Thyroid gland (tissue), 4 donors: ENCODE data around the gene SESN1. TPM values are rescaled to one million over a fixed set of nuclear protein-coding genes. Genes with fewer than 3 reads are reported as not detected.

Experiments used
- DNase-seq, 2 donors: peaks; one replicate each; pipeline ENCODE4 v3.0.0-alpha.2; 2019
- H3K27ac ChIP-seq, 3 donors: fragments of 200-600 bp; sonication (generic); 1 replicate in 2 of 3; 2 replicates in 1 of 3; pipeline ENCODE4 v1.5.1; 2016 to 2019; ENCODE audit warnings: mild to moderate bottlenecking in 1 of 3, moderate library complexity in 1 of 3
- H3K27me3 ChIP-seq: fragments of 200-600 bp; sonication (generic); one replicate; pipeline ENCODE4 v1.5.1; 2019
- H3K36me3 ChIP-seq, 2 donors: fragments of 200-600 bp; sonication (generic); one replicate each; pipeline ENCODE4 v1.5.1; 2016 to 2019
- H3K4me1 ChIP-seq, 2 donors: fragments of 200-600 bp; sonication (generic); one replicate each; pipeline ENCODE4 v1.5.1; 2017 to 2019
- H3K4me3 ChIP-seq, 3 donors: fragments of 200-600 bp; sonication (generic); replicated peaks in 1 of 3; 1 replicate in 2 of 3; 2 replicates in 1 of 3; pipeline ENCODE4 v1.5.1; 2016; ENCODE audit warnings: mild to moderate bottlenecking in 1 of 3
- H3K9me3 ChIP-seq: fragments of 200-600 bp; sonication (generic); one replicate; pipeline ENCODE4 v1.5.1; 2017
- POLR2A ChIP-seq, 2 donors: fragments of 450-650 bp; IDR thresholded peaks; one replicate each; pipeline ENCODE4 v1.6.1; 2017; ENCODE audit warnings: antibody characterized with exemption in 2 of 2, mild to moderate bottlenecking in 2 of 2, moderate library complexity in 1 of 2
- WGBS, 2 donors: methylation state at CpG; one replicate each; pipeline ENCODE4 v1.1.5; 2017; 5-methylcytosine and 5-hydroxymethylcytosine counted together
- intact Hi-C: fragments of 100-400 bp; cut with DNase I; formaldehyde crosslinking; loops from one replicate; pipeline ENCODE4 v1.15.1; 2023
- total RNA-seq, 4 donors: library from RNA; depleted of rRNA; stranded (reverse); fragments of >200 nt; gene quantifications; one replicate each; pipeline ENCODE4 v1.2.3, GENCODE V29; 2016
- TF ChIP-seq, protein P1 (sequence below), 6 experiments: fragments of 200-600 bp in 3 of 6; fragments of 450-650 bp in 3 of 6; sonication (generic) in 3 of 6; IDR thresholded peaks; one replicate each; pipeline ENCODE4 v1.5.1; 2016 to 2019; ENCODE audit warnings: antibody characterized with exemption in 6 of 6, mild to moderate bottlenecking in 2 of 6, inconsistent platforms in 1 of 6, moderate library complexity in 1 of 6

The SESN1 gene
- total RNA-seq, 4 donors from 2014 or later: 43.8 to 68.1 (median 58.1) TPM

DNA sequence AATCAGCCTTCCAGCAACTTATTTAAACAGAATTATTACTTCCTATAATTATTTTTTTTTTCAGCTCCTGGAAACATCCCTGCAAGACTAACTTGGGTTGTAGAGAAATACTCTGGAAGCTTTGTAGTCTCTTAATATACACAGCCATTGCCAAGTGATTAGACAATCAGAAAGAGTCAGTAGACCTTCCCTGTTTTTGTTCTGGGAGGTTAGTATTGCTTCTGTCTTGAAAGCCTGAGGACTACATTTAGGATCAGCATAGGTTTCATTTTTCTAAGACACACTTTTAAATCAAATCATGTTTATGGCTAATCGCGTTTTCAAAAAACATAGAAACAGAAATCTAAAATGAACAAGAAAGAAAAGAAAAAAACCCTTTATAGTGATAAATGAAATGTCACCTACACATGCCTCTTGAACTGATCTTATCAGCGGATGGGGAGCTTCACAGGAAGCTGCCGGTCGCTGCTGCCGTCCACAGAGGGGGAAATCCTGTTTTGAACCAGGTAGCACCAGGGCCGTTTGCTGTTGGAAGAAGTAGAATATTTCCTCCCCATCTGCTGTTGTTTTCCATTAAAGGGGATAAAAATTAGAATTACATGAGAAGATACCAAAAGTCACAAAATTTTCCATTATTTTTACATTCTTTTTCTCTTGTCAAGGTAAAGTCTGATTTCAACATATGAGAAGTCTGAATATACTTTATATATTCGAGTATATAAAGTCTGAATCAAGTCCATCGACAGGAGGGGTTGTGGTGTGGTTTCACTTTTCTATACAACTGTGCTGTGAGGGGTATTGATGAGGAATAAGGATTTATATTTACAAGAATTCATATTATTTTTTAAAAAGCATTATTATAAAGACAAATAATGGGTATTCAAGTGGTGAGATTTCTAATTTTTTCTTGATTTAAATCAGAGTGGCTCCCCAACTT lies 151.8 kb downstream of the SESN1 start:
- Histone ChIP-seq H3K9me3 (no peaks in the 10 kb centered on the region), H3K36me3 (no peaks in the 10 kb centered on the region), H3K4me3 (no peak overlapping the region), H3K4me1 (peaks cover 44 to 51% of the 10 kb centered on the region in 2 donors), H3K27me3 (no peaks in the 10 kb centered on the region), H3K27ac (peak overlapping the region in 2 of 3 donors; percentile 17 to 99)
- intact Hi-C loops: no loop called here
- WGBS, 2 donors: 69 to 78% methylated on average over 9 of the region's 9 CpGs
- no peak for TF ChIP-seq POLR2A (IDR thresholded peaks at IDR 0.05)
- TF ChIP-seq, protein P1, sequence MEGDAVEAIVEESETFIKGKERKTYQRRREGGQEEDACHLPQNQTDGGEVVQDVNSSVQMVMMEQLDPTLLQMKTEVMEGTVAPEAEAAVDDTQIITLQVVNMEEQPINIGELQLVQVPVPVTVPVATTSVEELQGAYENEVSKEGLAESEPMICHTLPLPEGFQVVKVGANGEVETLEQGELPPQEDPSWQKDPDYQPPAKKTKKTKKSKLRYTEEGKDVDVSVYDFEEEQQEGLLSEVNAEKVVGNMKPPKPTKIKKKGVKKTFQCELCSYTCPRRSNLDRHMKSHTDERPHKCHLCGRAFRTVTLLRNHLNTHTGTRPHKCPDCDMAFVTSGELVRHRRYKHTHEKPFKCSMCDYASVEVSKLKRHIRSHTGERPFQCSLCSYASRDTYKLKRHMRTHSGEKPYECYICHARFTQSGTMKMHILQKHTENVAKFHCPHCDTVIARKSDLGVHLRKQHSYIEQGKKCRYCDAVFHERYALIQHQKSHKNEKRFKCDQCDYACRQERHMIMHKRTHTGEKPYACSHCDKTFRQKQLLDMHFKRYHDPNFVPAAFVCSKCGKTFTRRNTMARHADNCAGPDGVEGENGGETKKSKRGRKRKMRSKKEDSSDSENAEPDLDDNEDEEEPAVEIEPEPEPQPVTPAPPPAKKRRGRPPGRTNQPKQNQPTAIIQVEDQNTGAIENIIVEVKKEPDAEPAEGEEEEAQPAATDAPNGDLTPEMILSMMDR (IDR thresholded peaks at IDR 0.05): no peak
- DNase-seq: no peak

DNA sequence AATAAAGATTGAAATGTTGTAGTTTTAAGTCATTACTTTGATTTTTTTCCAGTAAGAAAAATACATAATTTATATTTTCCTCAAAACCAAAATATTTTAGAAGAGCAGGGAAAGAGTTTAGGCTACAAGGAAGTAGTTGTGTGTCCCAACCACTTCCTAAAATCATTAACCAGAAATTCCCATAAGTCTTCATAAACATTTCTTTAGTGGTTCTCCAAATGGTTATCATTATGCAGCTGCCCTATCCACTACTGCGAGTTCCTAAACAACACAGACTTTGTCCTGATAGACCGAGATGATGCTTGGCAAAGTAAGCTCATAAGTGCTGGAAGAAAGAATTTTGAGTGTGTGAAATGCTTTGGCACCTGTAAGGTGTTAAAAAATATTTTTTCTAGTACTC lies 152.8 kb downstream of the SESN1 start:
- no peak overlapping the region for H3K4me3 ChIP-seq
- TF ChIP-seq POLR2A (IDR thresholded peaks at IDR 0.05): no peak
- TF ChIP-seq, protein P1 (IDR thresholded peaks at IDR 0.05): no peak
- no peaks in the 10 kb centered on the region for H3K9me3 ChIP-seq
- H3K4me1 ChIP-seq: peaks cover 36 to 41% of the 10 kb centered on the region in 2 donors
- no peaks in the 10 kb centered on the region for H3K36me3 ChIP-seq
- WGBS, 2 donors: 69 to 84% methylated on average over 2 of the region's 2 CpGs
- DNase-seq: no peak
- no peaks in the 10 kb centered on the region for H3K27me3 ChIP-seq
- intact Hi-C loops: no loop called here
- H3K27ac ChIP-seq: no peak overlapping the region

DNA sequence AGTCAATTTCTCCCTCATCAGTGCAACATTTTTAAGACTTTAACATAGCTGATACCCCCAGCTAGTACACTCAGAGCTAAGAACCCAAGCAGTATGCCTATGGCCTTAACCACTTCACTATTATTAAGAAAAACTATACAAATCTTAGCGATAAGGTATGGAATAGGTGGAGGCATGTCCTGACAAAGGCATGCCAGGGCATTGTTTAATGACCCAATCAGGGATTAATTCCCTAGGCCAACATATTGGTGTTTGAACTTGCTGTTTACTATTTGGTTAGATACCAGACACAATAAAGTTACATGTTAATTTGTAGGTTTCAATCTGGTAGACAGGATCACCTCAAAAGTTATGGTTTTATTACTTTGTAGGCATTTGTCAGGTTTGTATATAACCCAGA lies 153.4 kb downstream of the SESN1 start:
- 96% methylated on average over 1 of the region's 1 CpG for WGBS, 2 donors
- no peak overlapping the region for H3K27ac ChIP-seq
- H3K4me1 ChIP-seq: peaks cover 30 to 35% of the 10 kb centered on the region in 2 donors
- intact Hi-C loops: no loop called here
- H3K9me3 ChIP-seq: no peaks in the 10 kb centered on the region
- no peaks in the 10 kb centered on the region for H3K36me3 ChIP-seq
- no peak for DNase-seq
- no peak for TF ChIP-seq POLR2A (IDR thresholded peaks at IDR 0.05)
- TF ChIP-seq, protein P1 (IDR thresholded peaks at IDR 0.05): no peak
- no peaks in the 10 kb centered on the region for H3K27me3 ChIP-seq
- H3K4me3 ChIP-seq: no peak overlapping the region

DNA sequence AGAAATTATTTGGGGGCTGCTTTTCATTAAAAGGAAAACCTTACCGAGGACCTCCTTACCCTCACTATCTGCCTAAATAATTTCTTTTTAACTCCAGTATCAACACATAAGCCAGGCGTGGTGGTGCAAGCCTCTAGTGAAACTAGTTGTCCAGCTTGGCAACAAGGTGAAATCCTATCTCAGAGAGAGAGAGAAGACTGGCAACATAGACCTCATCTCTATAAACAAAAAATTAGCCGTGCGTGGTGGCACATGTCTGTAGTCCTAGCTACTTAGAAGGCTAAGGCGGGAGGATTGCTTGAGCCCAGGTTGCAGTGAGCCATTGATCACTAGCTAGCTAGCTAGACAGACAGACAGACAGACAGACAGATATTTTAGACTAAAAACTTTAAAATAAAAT lies 153.9 kb downstream of the SESN1 start:
- H3K4me1 ChIP-seq: peaks cover 25 to 30% of the 10 kb centered on the region in 2 donors
- DNase-seq: no peak
- H3K27ac ChIP-seq: no peak overlapping the region
- no peaks in the 10 kb centered on the region for H3K36me3 ChIP-seq
- no peak for TF ChIP-seq POLR2A (IDR thresholded peaks at IDR 0.05)
- TF ChIP-seq, protein P1 (IDR thresholded peaks at IDR 0.05): no peak
- intact Hi-C loops: no loop called here
- 95 to 97% methylated on average over 5 of the region's 5 CpGs for WGBS, 2 donors
- no peak overlapping the region for H3K4me3 ChIP-seq
- no peaks in the 10 kb centered on the region for H3K27me3 ChIP-seq
- no peaks in the 10 kb centered on the region for H3K9me3 ChIP-seq

DNA sequence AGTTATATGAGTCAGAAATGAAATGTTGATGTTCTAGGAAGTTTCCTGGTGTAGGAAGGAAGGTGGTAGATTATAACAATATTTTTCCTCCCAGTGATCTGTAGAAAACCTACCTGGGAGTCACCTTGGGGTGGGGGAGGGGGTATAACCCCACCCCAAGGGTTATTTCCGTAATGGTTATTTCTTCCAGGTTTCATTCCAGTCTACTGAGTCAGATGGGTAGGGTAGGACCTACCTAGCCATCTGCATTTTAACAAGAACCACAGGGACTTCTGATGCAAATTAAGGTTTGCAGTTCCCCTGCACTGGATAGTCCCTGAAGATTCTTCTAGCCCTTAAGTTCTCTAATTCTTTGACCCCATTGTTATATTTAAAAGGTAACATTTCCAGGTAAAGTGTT lies 157.5 kb downstream of the SESN1 start:
- intact Hi-C loops: no loop called here
- no peak for DNase-seq
- H3K36me3 ChIP-seq: no peaks in the 10 kb centered on the region
- no peak overlapping the region for H3K27ac ChIP-seq
- H3K4me3 ChIP-seq: no peak overlapping the region
- WGBS, 2 donors: 96 to 100% methylated on average over 1 of the region's 1 CpG
- no peaks in the 10 kb centered on the region for H3K9me3 ChIP-seq
- peaks cover 0 to 4% of the 10 kb centered on the region in 2 donors for H3K4me1 ChIP-seq
- H3K27me3 ChIP-seq: no peaks in the 10 kb centered on the region
- no peak for TF ChIP-seq POLR2A (IDR thresholded peaks at IDR 0.05)
- TF ChIP-seq, protein P1 (IDR thresholded peaks at IDR 0.05): no peak
